ENCODE results near the gene CNTROB. TPM values are rescaled to one million over a fixed set of nuclear protein-coding genes. Genes with fewer than 3 reads are reported as not detected.

The CNTROB gene
- total and polyA plus RNA-seq, 10 of the 15 experiments (the other 5 are each of a cell fraction or from before 2014, with no cell fraction given), result 2.0 to 36.2 (median 28.2) TPM

GRCh38 chr17:7989781-7990655, 58.0 kb downstream of the CNTROB start (continued):
- TF ChIP-seq ZBTB33 (IDR thresholded peaks at IDR 0.05) (peak; percentile 60; the same call in 1 of the 2 replicates), NFIC (IDR thresholded peaks at IDR 0.05; ENCODE audit: low read depth, low read length) (no peak), RELB (IDR thresholded peaks at IDR 0.05; ENCODE audit: low read depth) (peak; percentile 23; the same call in 1 of the 2 replicates), MXI1 (IDR thresholded peaks at IDR 0.05; ENCODE audit: low read depth, low read length) (no peak), STAT1 (conservative IDR thresholded peaks at IDR 0.05) (no peak), ZNF217 (IDR thresholded peaks at IDR 0.05) (no peak), RB1 (IDR thresholded peaks at IDR 0.05; ENCODE audit: borderline replicate concordance) (peak; percentile 93)
